ENCODE results near the gene AK5. TPM values are rescaled to one million over a fixed set of nuclear protein-coding genes. Genes with fewer than 3 reads are reported as not detected.

AK5 gene
- total and polyA plus RNA-seq, 3 donors from 2014 or later: 28.0 to 40.4 (median 28.7) TPM

GRCh38 chr1:77468949-77469710 is 187.3 kb downstream of the AK5 start:
- Histone ChIP-seq H3K27me3 (no peaks in the 10 kb centered on the region), H3K9me3 (no peaks in the 10 kb centered on the region), H3K4me3 (no peak overlapping the region), H3K27ac (no peak overlapping the region), H3K36me3 (ENCODE audit: low read depth, missing control alignments) (no peaks in the 10 kb centered on the region), H3K4me1 (no peaks in the 10 kb centered on the region)
- intact Hi-C loops (cut with DNase I; ENCODE audit: low total_unique reads): no loop called here
- TF ChIP-seq, protein P1, sequence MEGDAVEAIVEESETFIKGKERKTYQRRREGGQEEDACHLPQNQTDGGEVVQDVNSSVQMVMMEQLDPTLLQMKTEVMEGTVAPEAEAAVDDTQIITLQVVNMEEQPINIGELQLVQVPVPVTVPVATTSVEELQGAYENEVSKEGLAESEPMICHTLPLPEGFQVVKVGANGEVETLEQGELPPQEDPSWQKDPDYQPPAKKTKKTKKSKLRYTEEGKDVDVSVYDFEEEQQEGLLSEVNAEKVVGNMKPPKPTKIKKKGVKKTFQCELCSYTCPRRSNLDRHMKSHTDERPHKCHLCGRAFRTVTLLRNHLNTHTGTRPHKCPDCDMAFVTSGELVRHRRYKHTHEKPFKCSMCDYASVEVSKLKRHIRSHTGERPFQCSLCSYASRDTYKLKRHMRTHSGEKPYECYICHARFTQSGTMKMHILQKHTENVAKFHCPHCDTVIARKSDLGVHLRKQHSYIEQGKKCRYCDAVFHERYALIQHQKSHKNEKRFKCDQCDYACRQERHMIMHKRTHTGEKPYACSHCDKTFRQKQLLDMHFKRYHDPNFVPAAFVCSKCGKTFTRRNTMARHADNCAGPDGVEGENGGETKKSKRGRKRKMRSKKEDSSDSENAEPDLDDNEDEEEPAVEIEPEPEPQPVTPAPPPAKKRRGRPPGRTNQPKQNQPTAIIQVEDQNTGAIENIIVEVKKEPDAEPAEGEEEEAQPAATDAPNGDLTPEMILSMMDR (IDR thresholded peaks at IDR 0.05): no peak
- no peak for TF ChIP-seq POLR2A (IDR thresholded peaks at IDR 0.05)
- DNase-seq: no peak
- 73 to 82% methylated on average over 5 of the region's 5 CpGs for WGBS, 2 donors

DNA sequence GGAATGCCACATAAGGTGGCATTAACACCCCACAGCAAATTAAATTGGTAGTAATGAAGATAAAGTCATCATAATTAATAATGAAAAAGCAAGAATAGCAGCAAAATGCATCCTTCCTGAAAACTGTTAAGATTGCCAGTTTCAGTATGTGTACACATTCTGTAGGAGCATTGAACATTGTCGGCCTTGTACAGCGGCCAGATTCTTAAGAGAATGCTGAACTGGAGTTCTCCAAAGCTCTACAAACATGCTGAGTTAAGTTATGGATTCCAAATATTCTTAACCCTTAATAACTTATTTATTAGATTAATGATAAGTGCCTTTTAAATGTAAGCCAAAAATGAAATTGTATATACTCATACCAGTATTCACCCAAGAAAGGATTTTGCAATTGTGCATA is 189.9 kb downstream of the AK5 start:
- H3K27me3 ChIP-seq: no peaks in the 10 kb centered on the region
- H3K9me3 ChIP-seq: no peaks in the 10 kb centered on the region
- no peak for DNase-seq
- intact Hi-C loops (cut with DNase I; ENCODE audit: low total_unique reads): no loop called here
- H3K4me3 ChIP-seq: no peak overlapping the region
- H3K36me3 ChIP-seq (ENCODE audit: low read depth, missing control alignments): no peaks in the 10 kb centered on the region
- H3K4me1 ChIP-seq: no peaks in the 10 kb centered on the region
- TF ChIP-seq, protein P1 (IDR thresholded peaks at IDR 0.05): no peak
- TF ChIP-seq POLR2A (IDR thresholded peaks at IDR 0.05): no peak
- H3K27ac ChIP-seq: no peak overlapping the region
- WGBS, 2 donors: 83 to 86% methylated on average over 2 of the region's 2 CpGs

DNA sequence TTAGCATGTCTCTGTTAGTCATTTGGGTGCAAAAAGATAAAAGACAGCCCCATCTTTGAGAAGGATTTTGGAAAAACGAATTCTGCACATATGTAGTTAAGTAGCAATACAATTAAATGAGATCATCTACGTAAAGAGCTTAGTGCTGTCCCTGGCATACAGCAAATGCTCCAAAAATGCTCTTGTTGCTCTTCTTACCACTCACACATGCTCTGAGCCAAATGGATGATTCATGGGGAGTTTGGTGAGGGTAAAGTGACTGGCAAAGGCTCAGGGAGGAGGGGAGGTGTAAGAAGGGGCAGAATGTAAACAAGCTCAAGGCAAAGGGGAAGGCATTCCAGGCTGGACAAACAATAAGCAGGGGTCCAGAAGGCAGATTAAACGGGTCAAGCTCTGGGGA is 191.9 kb downstream of the AK5 start:
- 64 to 66% methylated on average over 3 of the region's 3 CpGs for WGBS, 2 donors
- Histone ChIP-seq H3K4me3 (no peak overlapping the region), H3K9me3 (no peaks in the 10 kb centered on the region), H3K27ac (no peak overlapping the region), H3K27me3 (no peaks in the 10 kb centered on the region), H3K36me3 (ENCODE audit: low read depth, missing control alignments) (no peaks in the 10 kb centered on the region), H3K4me1 (no peaks in the 10 kb centered on the region)
- TF ChIP-seq, protein P1 (IDR thresholded peaks at IDR 0.05): no peak
- TF ChIP-seq POLR2A (IDR thresholded peaks at IDR 0.05): no peak
- DNase-seq: no peak
- intact Hi-C loops (cut with DNase I; ENCODE audit: low total_unique reads): no loop called here

- H3K27me3 ChIP-seq: no peaks in the 10 kb centered on the region
- H3K36me3 ChIP-seq (ENCODE audit: low read depth, missing control alignments): no peaks in the 10 kb centered on the region
- H3K4me3 ChIP-seq: no peak overlapping the region
- no peaks in the 10 kb centered on the region for H3K9me3 ChIP-seq
- TF ChIP-seq POLR2A (IDR thresholded peaks at IDR 0.05): no peak
- TF ChIP-seq, protein P1 (IDR thresholded peaks at IDR 0.05): no peak
- intact Hi-C loops (cut with DNase I; ENCODE audit: low total_unique reads): no loop called here
- WGBS, 2 donors: 38 to 52% methylated on average over 1 of the region's 1 CpG
- no peak overlapping the region for H3K27ac ChIP-seq
- DNase-seq: no peak
- H3K4me1 ChIP-seq: no peaks in the 10 kb centered on the region
Observed at GRCh38 chr1:77475641-77476040, 193.8 kb downstream of the AK5 start.

DNA sequence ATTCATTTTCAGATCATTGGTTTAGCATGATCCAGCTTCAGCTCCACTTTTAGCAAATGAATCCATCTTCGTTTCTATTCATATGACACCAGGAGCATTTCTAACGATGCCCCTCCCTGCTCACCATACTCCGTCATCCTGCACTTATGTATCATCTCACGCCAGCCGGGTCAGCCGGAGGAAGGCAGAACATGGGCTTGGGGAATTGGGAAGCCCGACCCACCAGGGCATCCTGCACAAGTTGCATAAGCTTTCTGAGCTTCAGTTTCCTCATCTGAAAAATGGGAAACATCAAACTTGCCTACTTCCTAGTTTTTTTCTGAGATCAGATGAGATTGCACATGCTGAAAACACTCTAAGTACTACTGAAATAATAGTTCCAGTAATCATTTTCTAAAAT is 194.7 kb downstream of the AK5 start:
- H3K36me3 ChIP-seq (ENCODE audit: low read depth, missing control alignments): no peaks in the 10 kb centered on the region
- no peaks in the 10 kb centered on the region for H3K9me3 ChIP-seq
- H3K27ac ChIP-seq: no peak overlapping the region
- intact Hi-C loops (cut with DNase I; ENCODE audit: low total_unique reads): no loop called here
- 66 to 87% methylated on average over 7 of the region's 7 CpGs for WGBS, 2 donors
- TF ChIP-seq, protein P1 (IDR thresholded peaks at IDR 0.05): no peak
- TF ChIP-seq POLR2A (IDR thresholded peaks at IDR 0.05): no peak
- no peaks in the 10 kb centered on the region for H3K27me3 ChIP-seq
- no peaks in the 10 kb centered on the region for H3K4me1 ChIP-seq
- H3K4me3 ChIP-seq: no peak overlapping the region
- no peak for DNase-seq
